AG08396 (cell line): ENCODE data around the gene AP1S3.
"Not testable (repeated sequence)": the region's sequence is repeated elsewhere in the genome, so short reads cannot be mapped to it uniquely, and the experiment has no call there.

ENCODE experiments used
- DNase-seq: peaks from one replicate; pipeline ENCODE4 v3.0.0; 2012; ENCODE audit warnings: low spot score, mixed read lengths

AP1S3 gene

DNA sequence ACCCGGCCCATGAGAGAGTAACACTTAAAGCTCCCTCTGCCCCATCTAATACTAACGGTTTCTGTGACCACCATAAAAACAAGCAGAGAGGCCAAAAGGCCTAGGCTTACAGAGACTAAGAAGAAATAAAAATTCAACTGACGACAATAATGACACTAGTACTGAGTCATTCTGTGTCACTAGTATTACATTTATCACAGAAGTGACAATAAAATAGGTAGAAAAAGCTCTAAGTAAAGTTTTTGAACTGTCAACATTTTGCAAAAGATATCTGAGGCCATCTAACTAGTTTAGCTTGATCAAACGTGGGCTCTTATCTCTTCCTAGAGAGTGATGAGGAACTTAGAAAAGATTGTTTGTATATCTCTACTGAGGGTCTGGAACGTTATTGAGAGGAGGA is 35.6 kb downstream of the AP1S3 start:
- no peak for DNase-seq

DNA sequence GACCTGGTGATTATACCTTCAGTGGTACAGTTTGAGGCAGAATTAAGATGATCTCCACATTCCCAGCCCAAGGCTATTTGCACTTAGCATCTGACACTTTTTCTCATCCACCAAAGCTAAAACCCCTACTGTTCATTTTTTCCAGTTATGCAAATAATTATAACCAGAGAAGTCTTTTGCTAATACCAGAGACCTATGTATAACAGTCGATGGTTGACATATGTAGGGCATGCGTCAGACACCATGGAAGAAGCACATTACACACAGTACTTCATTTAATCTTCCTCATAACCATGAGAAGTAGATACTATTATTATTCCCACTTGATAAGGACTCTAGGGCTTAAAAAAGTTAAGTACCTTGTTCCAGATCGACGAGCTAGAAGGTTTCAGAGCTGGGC is 36.5 kb downstream of the AP1S3 start:
- DNase-seq: no peak

DNA sequence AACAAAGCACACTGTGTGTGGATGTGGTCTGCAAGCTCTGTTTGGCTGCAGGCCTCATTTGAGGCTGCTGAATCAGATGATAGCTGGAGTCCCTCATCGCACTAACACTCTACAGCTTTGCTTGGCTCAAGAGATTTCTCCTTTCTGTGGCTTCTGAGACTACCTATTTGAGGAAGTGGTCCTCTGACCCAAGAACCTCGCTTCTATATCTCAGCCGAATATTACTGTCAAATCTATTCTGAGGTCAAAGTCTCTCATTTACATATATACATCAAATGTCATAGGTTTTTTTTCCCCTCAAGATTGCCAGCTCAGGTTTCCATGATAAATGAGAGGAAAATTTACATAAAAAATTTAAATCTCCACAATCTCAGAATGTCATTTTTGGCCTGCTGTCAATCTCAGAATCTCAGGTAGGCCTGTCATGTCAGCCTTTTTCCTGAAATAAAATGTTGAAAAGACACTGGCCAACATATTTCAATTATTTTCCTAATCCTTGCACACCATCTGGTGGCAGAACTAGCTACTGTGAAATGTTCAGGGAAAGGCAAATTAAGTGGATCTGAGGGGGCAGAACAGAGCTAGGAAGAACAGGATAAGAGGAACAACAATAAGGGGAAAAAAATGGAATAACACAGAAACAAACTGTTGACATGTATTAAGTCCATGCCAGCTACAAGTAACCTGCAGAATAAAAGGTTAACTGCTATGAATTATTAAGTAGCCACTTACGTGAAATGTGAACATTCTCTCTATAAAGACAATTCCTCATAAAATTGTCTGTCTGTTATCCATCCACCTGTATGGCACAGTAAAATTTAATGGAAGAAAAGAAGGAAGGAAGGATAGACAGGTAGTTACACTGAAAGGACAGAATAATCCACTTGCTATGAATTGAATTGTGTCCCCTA is 39.3 kb downstream of the AP1S3 start:
- DNase-seq: peak; percentile 28

DNA sequence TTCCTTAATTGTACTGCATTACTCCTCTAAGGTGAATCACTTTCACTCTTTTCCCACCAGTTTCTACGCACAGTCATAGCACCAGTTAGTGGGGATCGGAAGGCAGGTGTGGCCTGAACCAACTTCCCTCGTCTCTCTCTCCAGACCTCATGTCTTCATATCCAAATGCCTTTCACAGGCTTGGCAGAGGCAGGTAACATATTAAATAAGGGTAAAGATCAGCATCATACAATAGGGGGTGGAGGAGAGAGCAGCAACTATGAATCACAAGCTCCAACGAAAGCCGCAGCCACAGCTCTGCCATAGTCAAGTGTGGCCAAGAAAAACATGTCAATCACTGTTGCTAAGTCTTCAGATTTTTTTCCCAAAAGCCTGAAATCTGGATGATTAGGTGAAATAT is 40.3 kb downstream of the AP1S3 start:
- DNase-seq: no peak

DNA sequence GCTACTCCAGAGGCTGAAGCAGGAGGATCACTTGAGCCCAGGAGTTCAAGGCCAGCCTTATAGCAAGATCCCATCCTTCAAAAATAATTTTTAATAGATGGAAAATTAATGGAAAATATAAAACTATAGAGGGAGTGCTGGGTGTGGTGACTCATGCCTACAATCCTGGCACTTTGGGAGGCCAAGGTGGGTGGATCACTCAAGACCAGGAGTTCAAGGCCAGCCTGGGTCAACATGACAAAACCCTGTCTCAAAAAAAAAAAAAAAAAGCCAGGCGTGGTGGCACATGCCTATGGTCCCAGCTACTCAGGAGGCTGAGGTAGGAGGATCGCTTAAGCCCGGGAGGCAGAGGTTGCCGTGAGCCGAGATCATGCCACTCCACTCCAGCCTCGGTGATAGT is 48.0 kb downstream of the AP1S3 start:
- no peak for DNase-seq

DNA sequence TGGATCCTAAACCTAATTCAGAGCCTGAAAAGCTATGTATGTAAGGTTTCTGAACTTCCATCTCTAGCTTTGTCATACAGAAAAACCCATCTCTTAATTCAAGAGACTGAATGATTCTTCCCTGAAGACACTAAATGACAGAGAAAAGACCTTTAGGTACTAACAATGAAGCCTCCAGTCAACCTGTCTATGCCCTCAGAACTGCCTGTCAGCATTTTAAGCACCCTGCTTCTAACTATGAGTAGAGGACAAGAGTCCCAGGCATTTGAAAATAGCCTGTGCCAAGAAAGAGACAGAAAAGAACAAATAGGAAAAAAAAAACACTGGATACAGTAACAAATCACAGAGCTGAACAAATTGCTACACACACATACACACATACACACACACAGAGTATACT is 48.6 kb downstream of the AP1S3 start:
- no peak for DNase-seq

DNA sequence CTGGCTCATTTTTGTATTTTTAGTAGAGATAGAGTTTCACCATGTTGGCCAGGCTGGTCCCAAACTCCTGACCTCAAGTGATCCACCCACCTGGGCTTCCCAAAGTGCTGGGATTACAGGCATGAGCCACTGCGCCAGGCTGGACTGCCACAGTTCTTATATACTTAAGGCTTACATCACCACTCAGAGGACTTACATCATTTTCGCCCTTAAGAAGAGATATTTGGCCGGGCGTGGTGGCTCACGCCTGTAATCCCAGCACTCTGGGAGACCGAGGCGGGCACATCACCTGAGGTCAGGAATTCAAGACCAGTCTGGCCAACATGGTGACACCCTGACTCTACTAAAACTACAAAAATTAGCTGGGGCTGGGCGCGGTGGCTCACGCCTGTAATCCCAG is 49.3 kb downstream of the AP1S3 start:
- DNase-seq: not testable (repeated sequence)

DNA sequence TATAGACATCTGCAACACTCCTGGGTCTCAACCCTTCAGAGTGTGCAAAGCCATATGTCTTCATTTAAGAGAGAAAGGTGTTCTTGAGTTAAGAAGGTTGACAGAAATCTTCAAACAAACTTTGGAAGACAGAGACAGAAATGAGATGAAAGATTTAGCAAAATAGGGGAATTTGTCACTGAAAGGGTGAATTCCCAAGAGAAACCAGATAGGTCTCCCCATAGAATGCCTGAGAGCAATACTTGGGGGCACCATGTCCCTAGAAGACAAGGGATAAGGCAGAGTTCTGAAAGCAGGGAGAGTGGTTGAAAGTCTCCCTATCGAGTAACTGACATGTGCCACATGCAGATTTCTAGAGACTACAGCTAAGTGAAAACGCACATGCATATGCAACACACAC is 50.0 kb downstream of the AP1S3 start:
- DNase-seq: no peak

DNA sequence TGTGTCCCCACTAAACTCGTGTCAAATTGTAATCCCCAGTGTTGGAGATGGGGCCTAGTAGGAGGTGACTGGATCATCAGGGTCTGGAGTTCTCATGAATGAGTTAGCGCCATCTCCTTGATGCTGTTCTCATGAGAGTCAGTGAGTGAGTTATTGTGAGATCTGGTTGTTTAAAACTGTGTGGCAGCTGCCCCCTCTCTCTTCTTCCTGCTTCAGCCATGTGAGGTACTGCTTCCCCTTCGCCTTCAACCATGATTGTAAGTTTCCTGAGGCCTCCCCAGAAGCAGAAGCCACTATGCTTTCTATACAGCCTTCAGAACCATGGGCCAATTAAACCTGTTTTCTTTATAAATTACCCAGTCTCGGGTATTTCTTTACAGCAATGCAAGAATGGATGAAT is 50.4 kb downstream of the AP1S3 start:
- no peak for DNase-seq

DNA sequence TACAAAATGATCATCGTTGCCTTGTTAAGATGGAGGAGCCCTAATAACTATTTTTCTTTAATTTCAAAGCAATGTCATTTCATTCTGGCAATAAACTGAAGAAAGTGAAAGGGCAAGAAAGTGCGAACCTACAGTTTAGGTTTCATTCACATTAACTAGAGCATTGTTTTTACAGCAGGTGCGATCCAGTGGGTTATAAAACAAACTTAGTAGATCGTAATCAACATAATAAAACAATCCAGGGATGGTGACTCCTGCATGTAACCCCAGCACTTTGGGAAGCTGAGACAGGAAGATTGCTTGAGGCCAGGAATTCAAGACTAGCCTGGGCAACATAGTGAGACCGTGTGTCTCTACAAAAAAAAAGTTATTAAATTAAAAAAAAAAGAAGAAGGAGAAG is 51.1 kb downstream of the AP1S3 start:
- no peak for DNase-seq

DNA sequence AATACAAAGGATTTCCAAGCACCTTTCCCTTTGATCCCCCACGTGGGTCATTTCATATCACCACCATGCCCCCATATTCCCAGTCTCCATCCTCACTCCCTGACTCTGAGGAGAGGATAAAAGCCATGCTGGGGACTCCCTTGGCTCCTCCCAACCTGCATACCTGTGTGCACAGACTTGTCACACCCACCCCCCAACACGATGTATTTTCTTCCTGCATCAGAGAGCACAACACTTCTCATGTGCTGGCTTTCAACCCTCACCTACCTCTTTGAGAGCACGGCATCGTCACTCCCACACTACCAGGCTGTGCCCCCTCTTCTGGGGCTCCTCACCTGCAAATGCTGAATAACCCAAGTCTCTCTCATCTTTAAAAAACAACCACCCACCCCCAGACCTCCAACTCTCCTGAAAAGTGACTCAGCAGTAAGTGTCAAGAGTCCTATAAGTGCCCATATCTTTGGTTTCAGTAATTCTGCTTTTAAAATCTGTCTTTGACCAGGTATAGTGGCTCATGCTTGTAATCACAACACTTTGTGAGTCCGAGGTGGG is 53.1 kb downstream of the AP1S3 start:
- no peak for DNase-seq

DNA sequence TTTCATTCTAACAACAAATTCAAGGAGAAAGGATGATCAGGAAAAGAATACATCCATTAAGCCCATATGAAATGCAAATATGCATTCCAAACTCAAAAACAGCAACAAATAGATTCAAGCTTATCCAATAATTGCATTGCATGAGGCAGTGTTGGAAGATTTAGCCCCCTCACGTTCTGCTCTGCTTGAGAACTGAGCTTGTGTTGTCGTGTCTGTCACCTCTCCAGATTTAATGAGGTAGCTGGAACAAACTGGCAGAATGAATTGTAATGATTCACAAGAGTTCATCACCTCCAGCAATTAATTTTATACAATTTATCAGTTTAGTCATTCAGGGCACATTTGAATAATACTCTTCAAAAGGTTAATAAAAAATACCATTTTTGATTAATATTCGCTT is 54.8 kb downstream of the AP1S3 start:
- DNase-seq: no peak

DNA sequence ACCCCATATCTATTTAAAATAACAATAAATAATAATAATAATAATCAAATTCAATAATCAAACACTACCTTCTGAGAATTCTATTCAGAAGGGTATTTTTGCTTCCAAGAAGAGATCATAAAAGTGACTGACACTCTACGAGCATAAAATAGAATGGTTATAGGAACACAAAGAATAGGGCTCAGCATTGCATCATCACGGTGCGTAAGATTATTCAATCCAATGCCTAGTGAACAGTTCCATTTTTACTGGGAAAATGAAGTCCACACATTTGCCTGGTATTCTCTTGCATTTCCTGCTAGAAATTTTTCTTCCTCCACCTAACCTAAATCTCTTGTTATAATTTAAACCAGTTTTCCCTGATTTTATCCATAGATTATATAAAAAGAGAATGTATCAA is 55.8 kb downstream of the AP1S3 start:
- DNase-seq: no peak

DNA sequence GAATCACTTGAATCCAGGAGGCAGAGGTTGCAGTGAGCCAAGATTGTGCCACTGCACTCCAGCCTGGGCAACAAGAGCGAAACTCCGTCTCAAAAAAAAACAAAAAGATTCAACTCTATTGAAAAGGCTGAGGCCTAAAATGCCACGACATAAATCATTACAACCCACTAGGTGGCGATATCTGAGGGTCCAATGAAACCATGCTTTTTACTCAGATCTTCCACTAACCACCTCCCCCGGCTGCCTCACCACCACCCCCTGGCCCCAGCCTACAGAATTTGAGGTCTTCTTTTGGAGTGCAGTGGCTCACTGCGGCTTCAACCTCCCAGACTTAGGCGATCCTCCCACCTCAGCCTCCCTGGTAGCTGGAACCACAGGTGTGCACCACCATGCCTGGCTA is 57.5 kb downstream of the AP1S3 start:
- peak; percentile 60 for DNase-seq

DNA sequence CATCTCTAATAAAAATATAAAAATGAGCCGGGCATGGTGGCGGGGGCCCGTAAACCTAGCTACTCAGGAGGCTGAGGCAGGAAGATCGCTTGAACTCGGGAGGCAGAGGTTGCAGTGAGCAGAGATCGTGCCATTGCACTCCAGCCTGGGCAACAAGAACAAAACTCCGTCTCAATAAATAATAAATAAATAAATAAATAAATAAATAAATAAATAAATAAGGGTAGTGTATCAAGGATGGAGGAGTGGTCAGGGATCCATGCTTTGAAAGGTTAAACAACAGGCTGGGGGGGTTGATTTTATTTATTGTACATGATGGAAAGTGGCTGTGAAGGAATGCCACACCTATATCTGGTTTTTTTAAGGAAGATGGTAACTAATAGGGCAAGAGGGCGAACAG is 63.2 kb downstream of the AP1S3 start:
- DNase-seq: no peak

DNA sequence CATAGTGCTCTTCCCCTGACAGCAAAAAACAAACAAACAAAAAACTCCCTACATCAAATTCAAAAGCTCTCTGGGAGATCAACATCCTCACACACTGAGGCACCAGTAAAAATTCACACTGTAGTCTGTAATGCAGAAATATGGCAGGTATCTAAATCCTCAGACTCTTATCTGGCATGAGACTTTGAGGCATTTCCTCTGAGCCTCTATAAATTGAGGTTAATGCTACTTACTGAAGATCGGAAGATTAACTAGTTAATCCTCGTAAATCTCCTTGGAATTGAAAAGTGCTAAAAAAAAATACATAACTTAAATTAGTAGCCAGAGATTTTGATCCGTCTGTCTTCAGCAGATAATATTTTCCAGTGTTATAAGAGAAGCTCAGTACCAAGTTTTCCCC is 65.0 kb downstream of the AP1S3 start:
- no peak for DNase-seq

DNA sequence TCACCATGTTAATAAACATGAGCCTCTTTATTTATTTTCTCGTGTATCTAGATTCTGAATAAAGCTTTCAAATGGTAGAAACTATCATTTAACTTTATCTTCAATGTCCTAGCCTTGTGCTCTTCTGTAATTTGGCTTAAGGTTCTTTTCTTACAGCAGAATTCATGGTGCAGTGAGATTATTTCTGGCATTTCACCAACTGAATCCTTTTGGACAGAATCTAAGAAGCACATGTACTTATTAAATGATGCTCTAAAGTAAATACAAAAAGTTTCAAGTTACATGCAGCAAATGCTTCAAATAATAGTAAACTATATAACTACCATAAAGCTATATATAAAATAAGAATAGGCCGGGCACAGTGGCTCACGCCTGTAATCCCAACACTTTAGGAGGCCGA is 65.9 kb downstream of the AP1S3 start:
- DNase-seq: no peak

DNA sequence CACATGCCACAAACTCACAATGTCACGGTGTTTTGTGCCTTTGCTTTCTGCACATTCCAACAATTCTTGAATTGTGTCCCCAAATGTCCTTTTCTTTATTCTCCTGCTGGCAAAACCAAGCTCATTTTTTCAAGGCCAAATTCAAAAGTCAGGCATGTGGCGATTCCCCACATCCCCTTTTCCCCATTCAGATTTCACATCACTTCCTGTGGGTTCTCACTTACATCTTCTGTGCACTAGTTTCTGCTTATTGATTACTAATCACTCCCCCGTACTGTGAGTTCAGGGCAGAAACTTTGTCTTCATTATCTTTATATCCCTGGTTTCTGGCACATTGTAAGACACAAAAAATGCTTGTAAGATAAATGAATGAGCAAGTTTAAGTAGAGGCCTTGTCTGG is 69.2 kb downstream of the AP1S3 start:
- DNase-seq: no peak

DNA sequence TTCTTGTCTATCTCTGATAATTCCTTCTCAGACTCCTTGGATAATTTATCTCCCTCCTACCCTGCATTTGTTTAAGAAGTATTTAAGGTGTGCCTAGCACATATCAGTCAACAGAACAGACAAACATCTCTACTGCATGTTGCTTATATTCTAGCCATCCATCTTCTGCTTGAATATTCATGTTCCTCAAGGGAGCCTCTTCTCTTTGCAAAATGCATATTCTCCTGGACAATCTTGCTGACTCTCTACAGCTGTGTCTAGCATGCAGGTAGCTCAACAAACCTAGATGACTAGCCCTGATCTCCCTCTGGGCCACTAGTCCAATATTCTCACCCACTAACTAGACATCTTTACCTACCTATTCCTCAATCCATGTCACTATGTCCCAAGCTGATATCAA is 70.0 kb downstream of the AP1S3 start:
- no peak for DNase-seq

DNA sequence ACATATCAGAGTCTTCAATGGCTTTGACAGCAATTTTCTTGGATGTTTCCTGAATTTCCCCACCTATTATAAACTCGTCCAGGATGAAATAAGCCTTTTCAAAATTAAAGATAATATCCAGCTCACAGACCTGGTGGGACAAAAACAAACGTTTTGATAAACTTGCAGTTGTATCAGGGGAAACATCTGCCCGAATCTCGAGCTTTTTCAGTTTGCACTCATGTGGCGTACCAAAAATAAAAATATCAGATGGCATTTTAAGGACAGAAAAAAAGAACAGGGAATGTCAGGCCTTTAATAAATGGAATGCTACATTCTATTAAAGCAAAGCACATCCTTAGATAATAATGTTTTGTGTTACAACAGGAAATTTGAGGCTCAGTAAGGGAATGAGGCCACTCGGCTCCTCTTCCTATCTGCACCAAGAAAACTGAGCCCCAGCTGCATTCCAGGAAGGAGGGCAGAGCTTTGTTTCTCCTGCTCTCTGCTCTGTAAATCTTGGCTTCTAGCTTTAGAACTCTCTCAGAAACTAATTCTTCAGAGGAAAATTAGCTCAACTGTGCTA is 72.1 kb downstream of the AP1S3 start:
- DNase-seq: no peak

DNA sequence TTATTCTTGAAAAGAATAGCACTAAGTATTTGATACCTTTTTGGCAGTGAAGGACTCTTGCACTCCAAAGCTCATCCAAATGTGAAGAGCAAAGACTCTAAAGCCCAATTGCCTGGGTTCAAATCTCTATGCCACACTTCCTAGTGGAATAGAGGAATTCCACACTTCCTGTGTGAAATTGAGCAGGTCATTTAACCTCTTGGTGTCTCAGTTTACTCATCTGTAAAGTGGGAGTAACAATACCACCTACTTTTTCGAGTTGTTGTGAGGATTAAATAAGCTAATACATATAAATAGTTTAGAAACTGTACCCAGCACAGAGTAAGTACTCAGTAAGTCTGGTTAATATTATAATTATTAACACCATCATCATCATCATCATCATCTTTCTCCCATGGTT is 72.6 kb downstream of the AP1S3 start:
- no peak for DNase-seq

DNA sequence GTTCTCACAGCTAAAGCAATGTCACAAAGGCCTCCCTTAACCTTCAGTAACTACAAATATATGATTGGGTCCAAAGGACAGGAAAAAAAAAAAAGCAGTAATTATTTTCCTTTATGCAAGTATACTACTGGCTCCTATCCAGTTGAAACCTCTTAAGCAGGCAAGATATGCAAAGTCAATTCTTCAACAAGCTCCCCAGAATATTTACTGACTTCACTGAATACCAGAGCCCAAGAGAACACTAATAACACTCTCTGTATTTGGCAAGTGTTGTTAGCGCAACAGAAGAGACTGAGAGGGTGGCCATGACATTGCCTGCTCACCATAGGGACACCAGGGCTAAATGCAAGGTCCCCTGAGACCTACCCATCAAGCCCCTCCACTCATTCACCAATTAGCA is 74.5 kb downstream of the AP1S3 start:
- no peak for DNase-seq

DNA sequence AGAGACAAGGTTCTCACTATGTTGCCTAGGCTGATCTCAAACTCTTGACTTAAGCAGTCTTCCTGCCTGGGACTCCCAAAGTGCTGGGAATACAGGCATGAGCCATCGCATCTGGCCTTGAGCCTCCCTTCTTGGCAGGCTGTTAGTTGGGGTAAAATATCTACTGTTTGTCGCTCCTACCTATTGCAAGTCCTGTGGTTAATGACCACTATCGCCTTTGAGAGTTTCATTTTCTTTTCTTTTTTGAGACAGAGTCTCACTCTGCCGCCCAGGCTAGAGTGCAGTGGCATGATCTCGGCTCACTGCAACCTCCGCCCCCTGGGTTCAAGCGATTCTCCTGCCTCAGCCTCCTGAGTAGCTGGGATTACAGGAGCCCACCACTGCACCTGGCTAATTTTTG is 75.6 kb downstream of the AP1S3 start:
- not testable (repeated sequence) for DNase-seq
